K562 (cell line): ENCODE data around the gene B4GALNT3. TPM values are rescaled to one million over a fixed set of nuclear protein-coding genes. Genes with fewer than 3 reads are reported as not detected.

Experiments used
- ARID2 ChIP-seq: fragments of 450-650 bp; IDR thresholded peaks from 2 replicates; pipeline ENCODE4 v1.6.1; 2017; ENCODE audit warnings: antibody characterized with exemption, mild to moderate bottlenecking
- CREB1 ChIP-seq, 2 experiments: sonication (generic) in 1 of 2; formaldehyde crosslinking in 1 of 2; IDR thresholded peaks; 2 replicates each; pipeline versions ENCODE4 v1.6.1 to v1.8.0; 2012 to 2022; ENCODE audit warnings: inconsistent platforms in 1 of 2, mild to moderate bottlenecking in 1 of 2, missing genetic modification reagents in 1 of 2, moderate library complexity in 1 of 2
- CREM ChIP-seq: IDR thresholded peaks from 2 replicates; pipeline ENCODE4 v1.6.1; 2014; ENCODE audit warnings: antibody characterized with exemption, low read depth
- CTCF ChIP-seq, 3 experiments: IDR thresholded peaks in 2 of 3; conservative IDR thresholded peaks in 1 of 3; 2 replicates each; pipeline ENCODE4 v1.5.1; 2011 to 2012; ENCODE audit warnings: low read length in 3 of 3, mild to moderate bottlenecking in 3 of 3, control low read depth in 2 of 3, improper control_type of control experiment in 1 of 3, inconsistent platforms in 1 of 3, low read depth in 1 of 3, mixed read lengths in 1 of 3, moderate library complexity in 1 of 3; ENCODE audit not compliant: insufficient read depth in 2 of 3
- CTCFL ChIP-seq: IDR thresholded peaks from 2 replicates; pipeline ENCODE4 v1.6.1; 2011; ENCODE audit warnings: borderline replicate concordance, low read depth, mild to moderate bottlenecking, moderate library complexity, low read length; ENCODE audit not compliant: insufficient read depth, poor library complexity, severe bottlenecking
- DEAF1 ChIP-seq: fragments of 450-650 bp; formaldehyde crosslinking; IDR thresholded peaks from 2 replicates; pipeline ENCODE4 v1.4.0; 2020; ENCODE audit warnings: mild to moderate bottlenecking, moderate library complexity
- POLR3A ChIP-seq: IDR thresholded peaks from 2 replicates; pipeline ENCODE4 v1.6.1; 2011; ENCODE audit warnings: borderline replicate concordance, mild to moderate bottlenecking, moderate library complexity; ENCODE audit not compliant: insufficient read length, insufficient read depth; ENCODE audit errors: extremely low read depth
- RAD21 ChIP-seq, 2 experiments: fragments of 250-450 bp in 1 of 2; fragments of 450-650 bp in 1 of 2; sonication (Bioruptor Pico) in 1 of 2; formaldehyde crosslinking in 1 of 2; IDR thresholded peaks in 1 of 2; conservative IDR thresholded peaks in 1 of 2; 2 replicates each; pipeline versions ENCODE4 v1.4.0 to v1.8.0; 2020 to 2022; ENCODE audit warnings: mild to moderate bottlenecking in 2 of 2, moderate library complexity in 1 of 2
- THRA ChIP-seq: fragments of 450-650 bp; IDR thresholded peaks from 2 replicates; pipeline ENCODE4 v1.6.1; 2017; ENCODE audit warnings: mild to moderate bottlenecking, moderate library complexity
- ZBTB33 ChIP-seq: sonication (generic); formaldehyde crosslinking; IDR thresholded peaks from 2 replicates; pipeline ENCODE4 v1.8.1; 2023; ENCODE audit warnings: mild to moderate bottlenecking, missing genetic modification reagents
- polyA plus RNA-seq, 8 experiments: library from polyadenylated mRNA; depleted of rRNA in 4 of 8; stranded (reverse) in 5 of 8; unstranded in 3 of 8; fragments of >200 nt; fragmentation: Nextera tagmentation in 2 of 8; fragmentation: Illumina TruSeq in 1 of 8; extraction: Ambion mirVana in 2 of 8; extraction: Trizol in 1 of 8; gene quantifications; 2 replicates each; pipeline versions ENCODE4 v1.2.1 to v1.2.3, GENCODE V29; 2011 to 2014; ENCODE audit warnings: inconsistent platforms in 1 of 8, missing spikeins in 1 of 8
- total RNA-seq, 7 experiments: library from RNA; depleted of rRNA in 6 of 7; stranded (reverse); fragments of >200 nt in 6 of 7; fragmentation: Illumina TruSeq in 2 of 7; extraction: Trizol in 2 of 7; gene quantifications; 2 replicates each; pipeline versions ENCODE4 v1.2.1 to v1.2.3, GENCODE V29; 2011 to 2021; ENCODE audit warnings: low replicate concordance in 1 of 7

Gene B4GALNT3
- total and polyA plus RNA-seq, 9 of the 15 experiments (the other 6 are each of a cell fraction or from before 2014, with no cell fraction given): 0.04 to 0.36 (median 0.10) TPM; not detected in 6

GRCh38 chr12:546920-547845, 87.4 kb downstream of the B4GALNT3 start (continued):
- TF ChIP-seq CTCFL (peak; percentile 48), ZBTB33 (0 out of 2 replicates have a peak, but pooled peaks have one; percentile 11), CREM (0 out of 2 replicates have a peak, but pooled peaks have one; percentile 36), CREB1 (IDR thresholded peaks at IDR 0.05) (0 out of 2 replicates have a peak, but pooled peaks have one; percentile 13), CREB1 (CRISPR knock-in tag; IDR thresholded peaks at IDR 0.05) (no peak), RAD21 (CRISPR knock-in tag; conservative IDR thresholded peaks at IDR 0.05 in 1 of 2, IDR thresholded peaks at IDR 0.05 in 1 of 2) (peak; percentile 90 to 94), THRA (peak; percentile 52; the same call in 1 of the 2 replicates), CTCF (IDR thresholded peaks at IDR 0.05 in 2 of 3, conservative IDR thresholded peaks at IDR 0.05 in 1 of 3; ENCODE audit: insufficient read depth in 2 of 3, low read depth in 1 of 3, low read length in 3 of 3) (peak; percentile 86 to 98 (median 90)), ARID2 (peak; percentile 83; the same call in 1 of the 2 replicates), DEAF1 (CRISPR knock-in tag) (peak; percentile 61), POLR3A (no peak)
